CD4-positive, alpha-beta T cell treated with Interleukin-10 for 1 hour (primary cell): ENCODE data around the gene SET.

ENCODE experiments used
- DNase-seq: peaks from one replicate; pipeline ENCODE4 v3.0.0-alpha.2; 2020

Gene SET

GRCh38 chr9:128713941-128714573, 25.0 kb downstream of the SET start:
- DNase-seq: no peak

- no peak for DNase-seq
Observed at GRCh38 chr9:128714586-128715435, 25.8 kb downstream of the SET start.

GRCh38 chr9:128715436-128715750, 26.4 kb downstream of the SET start:
- DNase-seq: no peak

DNA sequence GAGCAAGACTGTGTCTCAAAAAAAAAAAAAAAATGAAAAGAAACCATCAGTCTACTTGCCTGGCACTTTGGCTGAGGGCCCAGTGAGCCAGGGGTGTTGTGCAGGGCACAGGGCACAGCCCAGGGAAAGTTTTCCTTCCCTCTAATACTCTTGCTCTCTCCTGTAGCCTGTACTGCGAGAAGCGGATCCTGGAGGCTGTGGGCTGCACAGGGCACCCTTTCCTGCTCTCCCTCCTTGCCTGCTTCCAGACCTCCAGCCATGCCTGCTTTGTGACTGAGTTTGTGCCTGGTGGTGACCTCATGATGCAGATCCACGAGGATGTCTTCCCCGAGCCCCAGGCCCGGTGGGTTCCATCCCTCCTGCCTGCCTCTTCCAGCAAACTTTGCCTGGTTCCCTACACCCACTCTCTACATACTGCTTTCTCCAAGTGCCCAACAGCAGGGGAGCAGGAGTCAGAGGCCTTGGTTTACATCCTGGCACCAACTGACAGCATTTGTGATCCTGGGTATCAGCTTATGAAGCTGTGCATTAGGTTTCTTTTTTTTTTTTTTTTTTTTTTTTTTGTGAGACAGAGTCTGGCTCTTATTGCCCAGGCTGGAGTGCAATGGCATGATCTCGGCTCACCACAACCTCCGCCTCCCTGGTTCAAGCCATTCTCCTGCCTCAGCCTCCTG, 27.7 kb downstream of the SET start:
- DNase-seq: no peak

DNA sequence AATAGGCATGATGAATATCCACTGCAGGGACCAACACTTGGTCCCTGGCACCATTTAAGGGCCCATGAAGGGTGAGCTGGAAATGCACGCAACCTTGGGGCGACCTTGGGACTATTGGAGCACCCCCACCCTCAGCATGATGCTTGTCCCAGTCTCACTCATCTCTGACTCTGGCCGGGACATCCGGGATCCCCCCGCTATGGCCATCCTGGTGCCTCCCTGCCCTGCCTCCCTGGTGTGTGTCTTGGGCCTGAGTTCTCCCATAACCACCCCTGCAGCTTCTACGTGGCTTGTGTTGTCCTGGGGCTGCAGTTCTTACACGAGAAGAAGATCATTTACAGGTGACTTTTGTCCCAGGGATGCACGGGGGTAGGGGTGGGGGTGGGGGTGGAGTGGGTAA, 29.0 kb downstream of the SET start:
- DNase-seq: no peak

DNA sequence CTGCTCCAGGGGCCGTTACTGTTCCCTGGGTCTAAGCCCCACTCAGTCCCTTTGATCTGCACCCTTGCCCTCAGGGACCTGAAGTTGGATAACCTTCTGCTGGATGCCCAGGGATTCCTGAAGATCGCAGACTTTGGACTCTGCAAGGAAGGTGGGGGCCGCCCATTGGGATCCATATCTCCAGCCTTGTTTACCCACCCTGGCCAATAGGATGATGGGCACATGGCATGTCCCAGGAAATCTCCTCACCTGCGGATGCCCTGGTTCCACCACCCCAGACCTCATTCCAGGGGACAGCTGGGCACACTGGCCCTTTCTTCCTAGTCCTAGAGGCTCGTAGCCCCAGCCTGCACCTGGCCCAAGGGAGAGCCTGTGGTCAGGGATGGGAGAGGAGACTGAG, 29.5 kb downstream of the SET start:
- DNase-seq: no peak

DNA sequence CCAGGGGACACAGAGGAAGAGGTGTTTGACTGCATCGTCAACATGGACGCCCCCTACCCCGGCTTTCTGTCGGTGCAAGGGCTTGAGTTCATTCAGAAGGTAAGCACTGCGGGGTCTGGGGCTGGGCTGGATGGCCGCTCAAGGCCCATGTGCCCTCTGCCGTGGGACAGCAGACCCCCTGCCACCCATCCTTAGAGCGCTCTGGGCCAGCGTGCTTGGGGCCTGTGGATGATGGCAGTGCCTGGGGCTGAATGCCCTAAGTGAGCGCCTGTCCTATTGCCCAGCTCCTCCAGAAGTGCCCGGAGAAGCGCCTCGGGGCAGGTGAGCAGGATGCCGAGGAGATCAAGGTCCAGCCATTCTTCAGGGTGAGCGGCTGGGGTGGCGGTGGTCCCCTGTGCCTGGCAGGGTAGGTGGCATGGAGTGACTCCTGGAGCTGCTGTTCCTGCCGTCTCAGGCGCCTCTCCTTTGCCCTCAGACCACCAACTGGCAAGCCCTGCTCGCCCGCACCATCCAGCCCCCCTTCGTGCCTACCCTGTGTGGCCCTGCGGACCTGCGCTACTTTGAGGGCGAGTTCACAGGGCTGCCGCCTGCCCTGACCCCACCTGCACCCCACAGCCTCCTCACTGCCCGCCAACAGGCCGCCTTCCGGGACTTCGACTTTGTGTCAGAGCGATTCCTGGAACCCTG, 31.0 kb downstream of the SET start:
- DNase-seq: no peak

DNA sequence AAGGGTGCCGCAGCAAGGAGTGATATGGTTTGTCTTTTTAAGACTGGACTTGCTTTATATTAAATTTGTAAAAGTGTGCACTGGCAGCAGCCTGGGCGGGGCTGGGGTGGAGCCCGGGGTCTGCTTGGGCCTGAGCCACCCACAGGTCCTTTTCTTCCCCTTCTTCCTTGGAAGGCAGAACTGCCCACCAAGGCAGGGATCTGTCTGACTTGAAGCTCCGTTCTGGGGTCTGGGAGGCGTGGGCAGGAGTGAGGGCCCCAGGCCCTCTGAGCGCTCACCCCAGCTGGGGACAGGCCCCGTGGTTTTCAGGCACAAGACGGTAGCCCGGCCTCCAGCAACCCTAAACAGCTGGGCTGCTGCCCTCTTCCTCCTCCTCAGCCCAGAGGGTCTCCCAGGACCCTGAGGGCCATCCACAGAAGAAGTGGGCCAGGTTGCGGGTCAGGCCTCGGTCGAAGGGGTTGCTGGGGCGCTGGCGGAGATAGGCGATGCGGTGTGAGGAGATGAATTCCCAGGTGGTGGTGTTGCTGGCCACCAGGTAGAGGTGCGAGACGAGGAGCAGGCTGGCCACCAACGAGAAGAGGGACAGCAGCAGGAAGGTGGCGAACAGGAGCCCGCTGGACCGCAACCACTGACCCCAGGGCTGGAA, 31.9 kb downstream of the SET start:
- DNase-seq: no peak

- DNase-seq: no peak
Observed at GRCh38 chr9:128721487-128722010, 32.5 kb downstream of the SET start.

GRCh38 chr9:128722380-128723351, 33.6 kb downstream of the SET start:
- DNase-seq: no peak

GRCh38 chr9:128723352-128723865, 34.4 kb downstream of the SET start:
- DNase-seq: peak; percentile 8

DNA sequence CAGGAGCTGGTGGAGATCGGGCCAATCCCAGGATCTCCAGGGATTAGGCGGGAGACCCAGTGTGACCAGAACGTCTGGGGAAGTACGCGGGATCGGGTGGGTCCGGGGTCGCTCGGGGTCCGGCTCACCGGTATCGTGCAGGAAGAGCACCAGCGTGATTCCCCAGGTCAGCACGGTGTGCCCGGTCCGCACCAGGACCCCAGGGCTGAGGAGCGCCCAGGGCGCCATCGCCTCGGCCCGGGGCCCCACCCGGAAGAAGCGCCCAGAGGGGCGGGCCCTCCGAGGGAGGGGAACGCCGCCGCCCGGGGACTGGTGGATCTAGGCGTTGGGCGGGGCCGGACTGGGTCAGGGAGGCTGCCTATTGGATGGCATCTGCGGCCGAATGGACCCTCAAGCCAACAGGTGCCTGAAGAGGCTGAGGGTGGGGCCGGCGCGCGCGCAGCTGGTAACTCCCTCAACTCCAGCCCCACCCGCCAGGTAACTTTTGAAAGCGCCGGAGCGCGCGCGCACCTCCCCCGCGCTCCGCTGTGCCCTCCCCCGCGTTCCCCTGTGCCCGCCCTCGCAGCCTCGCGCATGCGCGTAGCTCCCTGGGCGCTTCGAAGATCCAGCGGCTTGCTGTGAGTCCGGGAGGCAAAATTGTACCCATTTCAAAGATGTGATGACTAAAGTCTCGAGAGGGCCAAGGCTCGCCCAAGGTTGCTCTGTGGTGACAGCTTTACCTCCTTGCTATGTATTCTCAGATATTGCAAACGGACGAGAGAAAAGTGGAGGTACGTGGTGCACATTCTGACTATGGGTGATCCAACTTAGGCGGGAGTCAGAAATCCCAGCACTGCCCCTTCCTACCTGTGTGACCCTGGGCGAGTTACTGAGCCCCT, 35.1 kb downstream of the SET start, which contains the start of gene ZDHHC12:
Gene ZDHHC12, minus strand, starts transcription at position 262 of the 878 bp plus-strand sequence. Its CDS starts 34 bp downstream, at position 228.
- peak; percentile 99 for DNase-seq

DNA sequence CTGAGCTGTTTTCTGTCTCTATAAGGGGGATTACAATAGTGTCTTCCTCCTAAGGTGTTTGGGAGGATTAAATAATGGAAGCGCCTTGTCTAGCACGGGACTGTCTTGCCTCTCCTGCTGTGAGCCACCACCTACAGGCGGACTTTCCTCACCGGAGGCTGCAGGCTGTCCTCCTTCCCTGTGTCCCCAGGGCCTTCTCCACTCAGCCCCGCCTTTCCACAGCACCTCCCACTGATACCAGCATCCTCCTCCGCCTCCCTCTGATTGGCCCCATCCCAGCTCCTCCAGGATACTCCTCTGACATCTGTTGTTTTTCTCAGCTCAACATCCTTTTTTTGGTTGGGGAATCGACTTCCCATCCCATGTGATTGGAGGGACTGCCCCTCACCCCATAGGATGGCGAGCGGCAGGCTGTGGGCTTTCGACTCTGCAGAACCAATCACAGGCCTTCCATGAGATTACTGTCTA, 35.8 kb downstream of the SET start:
- DNase-seq: peak; percentile 52

DNA sequence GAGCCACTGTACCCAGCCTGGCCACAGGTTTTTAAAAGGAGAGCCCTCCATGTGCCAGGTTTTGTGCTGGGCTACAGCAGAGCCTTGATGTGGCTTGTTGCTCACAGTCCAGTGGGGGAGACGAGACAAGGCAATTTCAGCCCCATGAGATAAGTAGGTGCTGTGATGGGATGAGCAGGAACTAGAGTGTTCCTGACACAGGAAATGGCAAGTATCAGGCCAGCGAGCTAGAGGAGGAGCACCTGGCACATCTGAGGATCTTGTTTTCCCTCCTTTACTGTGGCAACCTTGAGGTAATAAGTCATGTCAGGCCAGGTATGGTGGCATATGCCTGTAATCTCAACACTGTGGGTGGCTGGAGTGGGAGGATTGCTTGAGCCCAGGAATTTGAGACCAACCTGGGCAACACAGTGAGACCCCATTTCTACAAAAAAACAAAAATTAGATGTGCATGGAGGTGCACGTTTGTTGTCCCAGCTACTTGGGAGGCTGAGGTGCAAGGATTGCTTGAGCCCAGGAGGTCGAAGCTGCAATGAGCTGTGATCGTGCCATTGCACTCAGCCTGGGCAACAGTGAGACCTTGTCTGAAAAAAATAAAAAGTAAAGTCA, 38.7 kb downstream of the SET start:
- DNase-seq: no peak

DNA sequence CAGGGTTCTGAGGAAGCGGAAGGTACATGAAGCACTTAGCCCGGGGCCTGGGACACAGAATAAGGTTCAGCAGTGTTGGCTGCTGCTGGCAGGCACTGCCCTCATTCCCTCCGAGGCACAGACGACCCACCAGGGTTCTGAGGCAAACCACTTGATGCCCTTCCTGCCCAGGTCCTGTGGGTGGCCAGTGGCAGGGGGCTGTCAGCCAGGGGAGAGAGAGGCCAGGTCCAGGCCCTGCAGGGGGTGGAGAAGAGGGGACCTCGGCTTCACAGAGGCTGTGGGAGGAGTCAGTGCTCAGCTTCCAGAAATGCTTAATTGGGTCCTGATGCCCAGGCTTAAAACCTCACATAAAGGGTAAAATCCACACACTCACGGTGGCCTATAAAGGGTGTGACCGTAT, 39.3 kb downstream of the SET start:
- DNase-seq: no peak

- DNase-seq: no peak
Observed at GRCh38 chr9:128729302-128729701, 40.3 kb downstream of the SET start.

DNA sequence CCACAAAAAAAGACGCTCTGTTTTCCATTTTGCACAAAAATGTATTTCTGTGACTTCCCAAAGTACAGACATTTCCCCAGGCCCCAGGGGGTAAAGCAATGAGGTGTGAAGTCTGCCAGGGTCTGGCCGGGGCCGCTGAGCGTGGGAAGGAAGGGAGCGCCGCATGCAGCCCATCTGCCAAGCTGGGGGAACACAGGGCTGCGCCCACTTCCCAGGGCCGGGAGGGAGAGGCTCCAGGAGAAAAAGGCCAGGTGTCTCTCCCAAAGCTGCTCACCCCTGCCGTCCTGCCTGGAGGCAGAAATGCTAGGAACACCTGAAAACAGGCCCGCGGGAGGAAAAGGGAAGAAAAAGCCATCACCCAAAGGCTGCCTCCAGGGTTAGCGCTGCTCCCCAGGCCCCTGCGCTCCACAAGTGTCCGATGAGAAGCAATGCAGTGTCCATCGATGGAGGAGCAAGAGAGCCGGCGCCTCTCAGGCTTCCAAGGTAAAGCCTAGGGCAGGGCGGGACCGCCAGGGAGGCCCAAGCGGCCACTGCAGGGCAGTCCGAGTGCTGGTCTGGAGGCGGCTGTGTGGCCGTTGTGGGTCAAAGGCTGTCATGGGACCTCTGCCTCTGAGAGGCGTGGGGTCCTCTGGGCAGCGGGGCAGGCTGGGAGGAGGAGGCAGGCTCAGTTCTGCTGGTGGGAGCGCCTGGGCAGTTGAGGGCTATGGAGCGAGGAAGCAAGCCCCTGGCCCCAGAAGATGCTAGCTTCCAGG, 40.9 kb downstream of the SET start:
- DNase-seq: no peak

DNA sequence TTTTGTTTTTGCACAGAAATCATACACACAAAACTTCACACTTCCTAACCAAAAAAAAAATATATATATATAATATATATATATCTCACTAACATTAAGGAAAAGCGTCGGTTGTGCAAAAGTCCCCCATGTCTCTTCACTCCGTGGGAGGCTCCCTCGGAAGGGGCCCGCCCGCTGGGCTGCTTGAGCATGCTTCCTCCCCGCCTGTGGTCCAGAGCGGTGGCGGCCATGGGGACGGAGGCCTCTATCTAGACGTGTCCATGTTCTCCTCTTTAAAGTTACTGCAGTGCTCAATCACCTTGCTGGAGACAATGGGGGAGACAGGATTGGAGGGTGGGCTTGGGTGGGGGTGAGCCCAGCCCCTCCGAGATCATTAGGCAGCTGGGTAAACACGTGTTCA, 42.1 kb downstream of the SET start:
- DNase-seq: no peak

DNA sequence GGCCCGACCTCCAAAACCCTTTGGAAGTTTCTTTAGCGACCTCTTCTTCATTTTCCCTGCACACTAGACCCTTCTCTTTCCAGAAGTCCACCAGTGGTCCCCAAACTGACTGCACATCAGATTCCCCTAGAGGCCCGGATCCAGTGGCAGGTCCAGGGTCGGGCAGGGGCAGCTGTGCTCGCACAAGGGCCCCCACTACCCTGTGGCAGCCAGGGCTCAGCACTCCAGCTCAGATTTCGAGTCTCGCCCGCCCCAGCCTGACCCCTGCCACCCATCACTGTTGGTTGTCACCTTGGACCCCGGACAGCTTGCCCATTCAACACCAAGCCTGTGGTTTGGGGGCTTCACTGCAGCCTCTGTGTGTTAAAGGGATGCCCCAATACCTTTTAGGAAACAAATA, 42.7 kb downstream of the SET start:
- DNase-seq: no peak
